HG03469 (cell line): ENCODE results near the gene RABL2A.
A peak's percentile ranks its signal among the peaks of the same experiment; 100 is the strongest.
"Not testable (repeated sequence)": the region's sequence is repeated elsewhere in the genome, so short reads cannot be mapped to it uniquely, and the experiment has no call there.

ENCODE experiments used
- ATAC-seq: cut with Tn5 transposase; IDR thresholded peaks from one replicate; pipeline ENCODE4 v1.9.1; 2021; ENCODE audit warnings: mild to moderate bottlenecking, moderate library complexity, moderate number of reproducible peaks; ENCODE audit not compliant: unreplicated experiment

Gene RABL2A

GRCh38 chr2:113606036-113606435 lies 21.0 kb upstream of the RABL2A start:
- ATAC-seq, result not testable (repeated sequence)

- ATAC-seq, result not testable (repeated sequence)
Observed at GRCh38 chr2:113609822-113610221, 17.2 kb upstream of the RABL2A start.

GRCh38 chr2:113621002-113621401 lies 6.1 kb upstream of the RABL2A start:
- ATAC-seq, result not testable (repeated sequence)

- ATAC-seq, result not testable (repeated sequence)
Observed at GRCh38 chr2:113625906-113626305, 1.2 kb upstream of the RABL2A start.

GRCh38 chr2:113632849-113633345 lies 5.8 kb downstream of the RABL2A start:
- not testable (repeated sequence) for ATAC-seq

- ATAC-seq, result not testable (repeated sequence)
Observed at GRCh38 chr2:113635358-113635757, 8.3 kb downstream of the RABL2A start.

GRCh38 chr2:113636226-113636625 lies 9.2 kb downstream of the RABL2A start:
- ATAC-seq, result not testable (repeated sequence)

- ATAC-seq, result not testable (repeated sequence)
Observed at GRCh38 chr2:113638084-113638483, 11.0 kb downstream of the RABL2A start.

GRCh38 chr2:113646217-113646616 lies 19.2 kb downstream of the RABL2A start:
- not testable (repeated sequence) for ATAC-seq

GRCh38 chr2:113650834-113651815 lies 24.1 kb downstream of the RABL2A start:
- ATAC-seq, result not testable (repeated sequence)

- not testable (repeated sequence) for ATAC-seq
Observed at GRCh38 chr2:113652599-113652998, 25.5 kb downstream of the RABL2A start.

GRCh38 chr2:113656031-113656624 lies 29.1 kb downstream of the RABL2A start:
- peak; percentile 65 for ATAC-seq

GRCh38 chr2:113657735-113658134 lies 30.7 kb downstream of the RABL2A start:
- ATAC-seq, result not testable (repeated sequence)

- not testable (repeated sequence) for ATAC-seq
Observed at GRCh38 chr2:113663285-113664060, 36.4 kb downstream of the RABL2A start.

GRCh38 chr2:113664761-113665533 lies 37.9 kb downstream of the RABL2A start:
- ATAC-seq, result not testable (repeated sequence)

- not testable (repeated sequence) for ATAC-seq
Observed at GRCh38 chr2:113669013-113669412, 41.9 kb downstream of the RABL2A start.

GRCh38 chr2:113672326-113672932 lies 45.4 kb downstream of the RABL2A start:
- no peak for ATAC-seq

GRCh38 chr2:113675875-113676274 lies 48.8 kb downstream of the RABL2A start:
- ATAC-seq, result no peak

GRCh38 chr2:113676623-113677266 lies 49.7 kb downstream of the RABL2A start:
- no peak for ATAC-seq
